Fibroblast of villous mesenchyme (primary cell): ENCODE measurements around the gene KIF3B. TPM values are rescaled to one million over a fixed set of nuclear protein-coding genes. Genes with fewer than 3 reads are reported as not detected.

ENCODE experiments used
- DNase-seq: peaks from one replicate; pipeline ENCODE4 v3.0.0-alpha.2; 2010; ENCODE audit warnings: low read depth
- H3K4me3 ChIP-seq: 2 replicates; pipeline ENCODE4 v1.5.1; 2011; ENCODE audit warnings: low read depth, mild to moderate bottlenecking, low read length
- total RNA-seq: library from RNA; depleted of rRNA; stranded (reverse); fragments of >200 nt; gene quantifications from 2 replicates; pipeline ENCODE4 v1.2.3, GENCODE V29; 2012
- TF ChIP-seq, protein P1 (sequence below): IDR thresholded peaks from 2 replicates; pipeline ENCODE4 v1.5.1; 2012; ENCODE audit warnings: low read depth, mild to moderate bottlenecking, low read length; ENCODE audit not compliant: insufficient read depth

KIF3B gene
- total RNA-seq, 1 donor = 24.2 TPM

DNA sequence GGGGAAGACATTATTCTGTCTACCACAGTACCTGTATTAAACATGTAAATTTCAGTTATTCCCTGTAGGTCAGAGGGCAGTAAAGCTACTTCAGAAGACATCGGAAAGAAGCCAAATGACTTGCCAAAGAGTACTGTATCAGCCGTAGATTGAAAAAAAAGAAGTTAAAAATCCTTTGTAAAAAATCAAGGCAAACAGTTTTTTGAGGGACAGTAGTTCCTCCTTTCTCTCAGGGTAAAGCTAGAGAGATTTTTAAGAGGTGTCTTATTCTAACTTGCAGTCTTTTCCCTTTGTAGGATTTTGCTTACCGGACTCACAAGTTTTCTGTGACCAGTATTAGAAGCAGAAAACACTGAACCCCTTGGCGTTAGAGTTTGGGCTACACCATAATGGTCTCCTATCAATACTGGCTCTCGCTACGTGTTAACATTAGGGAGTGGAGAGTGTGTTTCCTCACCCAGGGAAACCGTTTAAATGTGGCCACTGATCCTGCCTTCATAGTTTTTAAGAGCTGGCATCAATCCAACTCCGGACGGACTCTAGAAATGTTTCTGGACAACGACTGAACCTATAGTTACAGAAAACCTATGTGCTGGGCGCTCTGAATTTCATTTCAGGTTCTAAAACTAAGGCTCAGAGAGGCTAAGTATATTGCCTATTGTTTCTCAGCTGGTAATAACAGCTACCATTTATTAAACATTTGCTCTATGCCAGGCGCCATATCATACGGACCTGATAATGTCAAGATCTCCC is 79.3 kb downstream of the KIF3B start:
- no peak for DNase-seq
- peak overlapping the region; percentile 87 for H3K4me3 ChIP-seq
- TF ChIP-seq, protein P1, sequence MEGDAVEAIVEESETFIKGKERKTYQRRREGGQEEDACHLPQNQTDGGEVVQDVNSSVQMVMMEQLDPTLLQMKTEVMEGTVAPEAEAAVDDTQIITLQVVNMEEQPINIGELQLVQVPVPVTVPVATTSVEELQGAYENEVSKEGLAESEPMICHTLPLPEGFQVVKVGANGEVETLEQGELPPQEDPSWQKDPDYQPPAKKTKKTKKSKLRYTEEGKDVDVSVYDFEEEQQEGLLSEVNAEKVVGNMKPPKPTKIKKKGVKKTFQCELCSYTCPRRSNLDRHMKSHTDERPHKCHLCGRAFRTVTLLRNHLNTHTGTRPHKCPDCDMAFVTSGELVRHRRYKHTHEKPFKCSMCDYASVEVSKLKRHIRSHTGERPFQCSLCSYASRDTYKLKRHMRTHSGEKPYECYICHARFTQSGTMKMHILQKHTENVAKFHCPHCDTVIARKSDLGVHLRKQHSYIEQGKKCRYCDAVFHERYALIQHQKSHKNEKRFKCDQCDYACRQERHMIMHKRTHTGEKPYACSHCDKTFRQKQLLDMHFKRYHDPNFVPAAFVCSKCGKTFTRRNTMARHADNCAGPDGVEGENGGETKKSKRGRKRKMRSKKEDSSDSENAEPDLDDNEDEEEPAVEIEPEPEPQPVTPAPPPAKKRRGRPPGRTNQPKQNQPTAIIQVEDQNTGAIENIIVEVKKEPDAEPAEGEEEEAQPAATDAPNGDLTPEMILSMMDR = no peak

DNA sequence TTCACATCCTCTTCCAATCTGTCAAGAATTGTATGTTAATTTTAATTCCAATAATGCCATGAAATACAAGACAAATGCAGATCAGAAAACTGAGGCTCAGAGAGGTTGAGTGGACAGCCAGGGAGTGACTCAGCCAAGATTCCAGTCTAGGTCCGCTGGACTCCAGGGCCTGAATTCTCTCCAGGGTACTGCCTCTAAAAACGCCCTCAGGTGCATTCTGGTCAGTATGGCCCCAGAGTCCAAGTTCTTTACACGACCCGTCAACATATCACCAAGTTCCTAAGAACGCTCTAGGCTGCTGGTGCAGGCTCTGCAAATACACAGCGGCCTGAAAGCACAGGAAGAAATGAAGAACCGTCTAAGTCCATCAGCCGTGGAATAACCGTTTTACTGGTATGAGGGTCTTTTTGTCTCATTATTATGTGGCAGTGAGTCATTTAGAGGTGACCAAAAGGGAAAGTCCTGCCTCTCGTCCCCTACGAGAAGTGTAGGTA is 80.0 kb downstream of the KIF3B start:
- peak overlapping the region; percentile 87 for H3K4me3 ChIP-seq
- no peak for DNase-seq
- TF ChIP-seq, protein P1 = no peak

DNA sequence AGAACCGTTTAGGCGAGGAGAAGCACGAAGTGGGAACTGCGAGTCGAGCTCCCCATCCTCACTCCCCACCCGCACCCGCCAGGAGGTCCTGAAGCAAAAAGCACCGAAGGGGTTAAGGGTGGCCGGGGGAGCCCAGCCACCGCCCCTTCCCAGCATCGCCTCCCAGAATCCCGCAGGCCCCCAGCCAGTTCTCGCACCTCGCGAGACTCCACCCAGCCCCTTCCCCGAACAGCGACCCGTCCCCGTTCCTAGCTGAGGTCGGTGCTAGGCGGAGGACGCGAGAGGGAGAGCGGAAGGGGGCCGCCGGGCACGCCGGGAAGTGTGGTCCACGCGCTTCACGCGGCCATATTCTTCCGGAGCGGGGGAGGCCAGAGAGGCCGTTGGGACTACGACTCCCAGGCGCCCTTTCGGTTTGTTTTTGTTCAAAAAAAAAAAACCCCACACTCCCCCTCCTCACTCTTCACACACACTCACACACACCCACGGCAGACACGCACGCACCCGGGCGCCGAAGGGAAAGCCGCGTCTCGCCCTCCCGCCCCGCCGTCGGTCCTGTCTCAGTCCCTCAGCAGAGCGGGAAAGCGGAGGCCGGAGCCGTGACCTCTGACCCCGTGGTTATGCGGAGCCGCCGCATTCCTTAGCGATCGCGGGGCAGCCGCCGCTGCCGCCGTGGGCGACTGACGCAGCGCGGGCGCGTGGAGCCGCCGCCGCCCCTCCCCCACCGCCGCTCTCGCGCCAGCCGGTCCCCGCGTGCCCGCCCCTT is 80.6 kb downstream of the KIF3B start, which contains the start of gene ASXL1:
TSS of gene ASXL1 (plus strand) at position 463 of the 763 bp plus-strand sequence. CDS start 445 bp downstream, outside the sequence.
- TF ChIP-seq, protein P1 = no peak
- peak within 1 kb of the TSS; percentile 87 for H3K4me3 ChIP-seq
- DNase-seq = peak; percentile 98

DNA sequence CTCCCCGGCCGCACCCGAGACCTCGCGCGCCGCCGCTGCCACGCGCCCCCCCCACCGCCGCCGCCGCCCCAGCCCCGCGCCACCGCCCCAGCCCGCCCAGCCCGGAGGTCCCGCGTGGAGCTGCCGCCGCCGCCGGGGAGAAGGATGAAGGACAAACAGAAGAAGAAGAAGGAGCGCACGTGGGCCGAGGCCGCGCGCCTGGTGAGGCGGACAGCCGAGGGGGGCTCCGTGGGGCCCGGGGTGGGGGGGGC is 81.1 kb downstream of the KIF3B start:
- TF ChIP-seq, protein P1 = no peak
- DNase-seq = no peak
- peak overlapping the region; percentile 87 for H3K4me3 ChIP-seq

DNA sequence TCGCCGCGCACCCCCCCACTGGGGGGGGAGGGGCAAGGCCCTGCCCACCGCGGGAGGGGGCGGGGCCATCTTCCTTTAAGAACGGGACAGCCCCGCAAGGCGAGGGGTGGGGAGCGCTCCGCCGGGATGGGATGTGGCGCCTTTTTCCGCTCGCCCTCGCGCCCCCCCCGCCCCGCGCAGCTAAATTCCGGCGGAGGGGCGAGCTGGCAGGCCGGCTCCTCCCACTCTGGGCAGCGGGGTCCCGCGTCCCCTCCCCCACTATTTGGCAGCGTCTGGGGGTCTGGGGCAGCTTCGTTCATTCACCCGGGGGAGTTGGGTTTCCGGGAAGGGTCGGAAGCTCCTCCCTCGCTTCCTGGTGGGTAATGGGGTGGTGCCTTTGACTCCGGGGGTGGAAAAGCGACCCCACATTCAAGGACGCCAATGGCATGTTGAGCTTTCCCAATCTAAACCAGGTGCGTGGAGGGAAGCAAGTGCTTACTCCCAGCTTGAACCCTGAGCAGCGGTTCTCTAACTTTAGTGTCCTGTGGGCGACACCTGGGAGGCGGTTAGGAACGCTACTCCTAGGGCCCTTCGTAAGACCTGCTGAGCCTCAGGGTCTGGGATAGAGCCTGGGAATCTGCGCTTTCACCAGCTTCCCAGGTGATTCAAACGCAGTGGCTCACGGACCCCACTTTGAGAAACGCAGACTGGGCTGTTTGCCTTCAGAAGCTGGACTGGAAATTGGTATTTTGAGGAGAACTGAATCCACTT is 81.6 kb downstream of the KIF3B start:
- peak; percentile 64 for DNase-seq
- H3K4me3 ChIP-seq = peak overlapping the region; percentile 87
- TF ChIP-seq, protein P1 = no peak

DNA sequence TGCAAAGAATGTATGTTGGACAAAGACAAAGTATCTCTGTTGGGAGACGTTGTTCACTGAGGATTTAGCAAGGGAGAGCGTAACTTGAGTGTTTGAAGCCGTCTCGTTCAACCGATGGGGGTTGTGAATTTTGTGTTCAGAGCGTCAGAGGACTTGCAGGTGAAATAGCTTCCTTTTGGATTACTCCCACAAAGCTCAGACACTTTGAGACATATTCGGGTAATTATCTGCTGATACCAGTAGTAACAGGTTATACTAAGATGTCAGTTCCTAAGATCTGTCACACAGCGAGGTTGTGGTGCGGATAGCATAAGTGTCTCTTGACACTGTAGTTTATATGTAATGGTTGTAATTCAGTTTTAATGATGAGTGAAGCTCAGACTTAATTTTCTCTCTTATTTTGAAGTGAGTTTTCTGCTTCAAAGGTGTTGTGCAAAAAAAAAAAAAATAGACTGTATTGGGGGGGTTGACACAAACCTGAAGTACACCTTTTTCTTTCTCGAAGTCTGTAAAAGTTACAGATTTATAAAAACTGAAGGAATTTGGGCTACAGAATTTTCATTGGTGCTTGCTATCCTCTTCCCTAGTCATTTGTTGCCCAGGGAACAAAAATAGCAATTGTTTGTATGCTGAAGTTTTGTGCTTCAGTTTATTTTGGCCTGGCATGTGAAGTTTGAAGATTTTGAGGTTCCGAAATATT is 82.3 kb downstream of the KIF3B start:
- TF ChIP-seq, protein P1 = no peak
- H3K4me3 ChIP-seq = peak overlapping the region; percentile 87
- peak; percentile 31 for DNase-seq
